PC-9 (cell line): ENCODE measurements around the gene FYN.

Experiments
- EZH2 ChIP-seq: fragments of 200-600 bp; sonication (generic); IDR thresholded peaks from 2 replicates; pipeline ENCODE4 v1.8.0; 2017; ENCODE audit warnings: antibody characterized with exemption, low read depth
- TF ChIP-seq, protein P1 (sequence below): fragments of 200-600 bp; sonication (generic); conservative IDR thresholded peaks from 2 replicates; pipeline ENCODE4 v1.6.1; 2017; ENCODE audit warnings: mixed run types, antibody characterized with exemption, mild to moderate bottlenecking, moderate library complexity

DNA sequence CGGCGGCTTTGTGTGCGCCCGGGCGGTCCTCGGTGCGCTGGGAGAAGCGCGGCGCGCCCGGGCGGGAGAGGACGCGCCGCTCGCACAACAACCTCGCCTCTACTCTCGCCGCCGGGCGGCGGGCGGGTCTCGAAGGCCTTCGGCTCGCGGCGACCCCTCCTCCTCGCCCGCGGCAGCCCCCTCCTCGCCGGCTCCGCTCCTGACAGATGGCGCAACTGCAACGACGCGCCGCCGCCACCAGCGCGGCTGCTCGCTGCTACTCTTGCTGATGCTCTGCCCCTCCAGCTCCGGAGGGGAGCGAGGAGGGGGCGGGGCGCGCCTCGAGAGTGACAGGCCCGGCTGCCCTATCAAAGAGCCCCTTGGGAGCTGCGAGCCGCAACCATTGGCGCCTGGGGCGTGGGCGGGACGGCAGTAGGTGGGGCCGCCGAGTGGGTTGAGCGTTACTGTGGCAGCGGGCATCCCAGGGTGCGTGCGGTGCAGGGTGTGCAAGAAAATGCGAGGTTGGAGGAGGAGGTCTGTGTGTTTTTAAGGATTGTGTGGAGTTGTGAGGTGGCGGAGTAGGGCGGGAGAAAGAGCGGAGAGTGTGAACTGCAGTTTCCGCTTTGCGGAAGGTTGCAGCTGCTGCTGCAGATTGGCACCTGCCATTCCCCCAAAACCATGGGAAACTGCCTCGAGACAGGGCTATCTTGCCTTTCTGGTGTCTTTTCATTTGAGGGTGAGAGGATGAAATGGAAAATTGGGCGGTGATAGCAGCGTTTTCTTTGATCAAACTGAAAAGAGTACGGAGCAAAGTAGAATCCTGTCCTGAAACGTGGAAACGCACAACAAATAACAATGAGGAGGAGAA, at the start of gene FYN:
- TF ChIP-seq, protein P1, sequence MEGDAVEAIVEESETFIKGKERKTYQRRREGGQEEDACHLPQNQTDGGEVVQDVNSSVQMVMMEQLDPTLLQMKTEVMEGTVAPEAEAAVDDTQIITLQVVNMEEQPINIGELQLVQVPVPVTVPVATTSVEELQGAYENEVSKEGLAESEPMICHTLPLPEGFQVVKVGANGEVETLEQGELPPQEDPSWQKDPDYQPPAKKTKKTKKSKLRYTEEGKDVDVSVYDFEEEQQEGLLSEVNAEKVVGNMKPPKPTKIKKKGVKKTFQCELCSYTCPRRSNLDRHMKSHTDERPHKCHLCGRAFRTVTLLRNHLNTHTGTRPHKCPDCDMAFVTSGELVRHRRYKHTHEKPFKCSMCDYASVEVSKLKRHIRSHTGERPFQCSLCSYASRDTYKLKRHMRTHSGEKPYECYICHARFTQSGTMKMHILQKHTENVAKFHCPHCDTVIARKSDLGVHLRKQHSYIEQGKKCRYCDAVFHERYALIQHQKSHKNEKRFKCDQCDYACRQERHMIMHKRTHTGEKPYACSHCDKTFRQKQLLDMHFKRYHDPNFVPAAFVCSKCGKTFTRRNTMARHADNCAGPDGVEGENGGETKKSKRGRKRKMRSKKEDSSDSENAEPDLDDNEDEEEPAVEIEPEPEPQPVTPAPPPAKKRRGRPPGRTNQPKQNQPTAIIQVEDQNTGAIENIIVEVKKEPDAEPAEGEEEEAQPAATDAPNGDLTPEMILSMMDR = no peak
- TF ChIP-seq EZH2 = no peak
